Stimulated activated CD4-positive, alpha-beta T cell treated with anti-CD3 and anti-CD28 coated beads, Interleukin-15, amount 100 ng/mL, for 24 hours (primary cell): ENCODE results near the gene TTBK1.
"Not testable (repeated sequence)": the region's sequence is repeated elsewhere in the genome, so short reads cannot be mapped to it uniquely, and the experiment has no call there.

Experiments
- DNase-seq: peaks from one replicate; pipeline ENCODE4 v3.0.0-alpha.2; 2020

TTBK1 gene

DNA sequence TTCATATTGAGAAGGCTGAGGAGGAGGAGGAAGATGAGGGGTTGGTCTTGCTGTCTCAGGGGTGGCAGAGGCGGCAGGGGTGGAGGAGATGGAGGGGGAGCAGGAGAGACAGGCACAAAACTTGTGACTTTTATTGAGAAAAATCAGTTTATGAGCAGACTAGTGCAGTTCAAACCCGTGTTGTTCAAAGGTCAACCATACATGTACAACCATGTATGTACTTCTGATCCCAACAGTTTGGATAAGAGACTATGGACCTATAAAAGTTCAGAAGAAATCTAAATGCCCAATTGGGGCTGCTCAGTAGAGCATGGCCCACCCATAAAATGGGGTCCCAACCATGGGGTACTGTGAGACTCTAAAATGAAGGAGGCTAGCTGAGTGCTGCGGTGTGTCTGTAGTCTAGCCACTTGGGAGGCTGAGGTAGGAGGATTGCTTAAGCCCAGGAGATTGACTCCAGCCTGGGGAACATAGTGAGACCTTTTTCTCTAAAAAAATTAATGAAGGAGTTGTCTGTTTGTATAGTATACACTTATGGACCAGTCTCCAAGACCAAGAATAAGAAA lies 47.1 kb downstream of the TTBK1 start:
- DNase-seq = no peak

DNA sequence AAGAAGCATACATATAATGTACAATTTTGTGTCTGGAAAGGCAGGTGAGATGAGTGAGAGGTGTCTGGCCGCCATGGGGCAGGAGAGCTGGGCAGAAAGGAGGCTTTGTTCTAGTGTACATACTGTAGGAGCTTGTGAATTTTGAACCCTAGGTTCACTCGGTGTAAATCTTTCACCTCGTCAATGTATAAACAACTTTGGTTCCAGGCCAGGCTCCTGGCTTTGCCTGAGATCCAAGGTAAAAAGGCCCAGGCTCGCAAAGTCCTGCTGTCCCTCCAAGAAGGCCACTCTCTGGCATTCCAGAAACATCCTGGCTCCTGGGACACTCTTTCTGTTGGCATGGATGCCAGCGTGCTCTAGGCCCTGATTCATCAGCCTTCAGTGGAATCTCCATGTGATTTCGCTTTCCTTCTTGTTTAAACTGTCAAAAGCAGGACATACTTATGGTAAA lies 47.6 kb downstream of the TTBK1 start:
- DNase-seq = no peak

DNA sequence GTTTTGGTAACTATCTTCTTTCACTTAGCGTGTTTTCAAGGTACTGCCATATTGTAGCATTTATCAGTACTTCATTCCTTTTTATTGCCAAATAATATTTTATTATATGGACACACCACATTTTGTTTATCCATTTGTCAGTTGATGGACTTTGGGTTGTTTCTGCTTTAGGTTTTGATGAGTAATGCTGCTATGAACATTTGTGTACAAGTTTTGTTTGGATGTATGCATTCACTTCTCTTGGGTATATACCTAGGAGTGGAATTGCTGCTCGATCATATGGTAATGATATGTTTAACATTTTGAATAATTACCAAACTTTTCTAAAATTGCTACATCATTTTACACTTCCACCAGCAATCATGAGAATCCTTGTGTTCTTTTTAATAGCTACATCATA lies 48.4 kb downstream of the TTBK1 start:
- DNase-seq = no peak

DNA sequence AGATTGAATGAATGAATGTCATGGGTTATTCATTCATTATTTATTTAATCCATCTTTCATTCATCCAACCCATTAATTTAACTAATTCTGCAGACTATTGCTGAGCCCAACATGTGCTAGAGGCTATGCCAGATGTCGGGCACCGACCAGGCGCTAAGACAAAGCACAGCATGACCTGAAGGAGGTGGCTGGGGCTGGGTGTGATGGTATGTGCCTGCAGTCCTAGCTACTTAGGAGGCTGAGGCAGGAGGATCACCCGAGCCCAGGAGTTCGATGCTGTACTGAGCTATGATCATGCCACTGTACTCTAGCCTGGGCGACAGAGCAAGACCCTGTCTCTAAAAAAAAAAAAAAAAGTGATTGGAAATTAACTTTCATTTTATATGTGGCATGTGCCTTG lies 49.1 kb downstream of the TTBK1 start:
- no peak for DNase-seq

DNA sequence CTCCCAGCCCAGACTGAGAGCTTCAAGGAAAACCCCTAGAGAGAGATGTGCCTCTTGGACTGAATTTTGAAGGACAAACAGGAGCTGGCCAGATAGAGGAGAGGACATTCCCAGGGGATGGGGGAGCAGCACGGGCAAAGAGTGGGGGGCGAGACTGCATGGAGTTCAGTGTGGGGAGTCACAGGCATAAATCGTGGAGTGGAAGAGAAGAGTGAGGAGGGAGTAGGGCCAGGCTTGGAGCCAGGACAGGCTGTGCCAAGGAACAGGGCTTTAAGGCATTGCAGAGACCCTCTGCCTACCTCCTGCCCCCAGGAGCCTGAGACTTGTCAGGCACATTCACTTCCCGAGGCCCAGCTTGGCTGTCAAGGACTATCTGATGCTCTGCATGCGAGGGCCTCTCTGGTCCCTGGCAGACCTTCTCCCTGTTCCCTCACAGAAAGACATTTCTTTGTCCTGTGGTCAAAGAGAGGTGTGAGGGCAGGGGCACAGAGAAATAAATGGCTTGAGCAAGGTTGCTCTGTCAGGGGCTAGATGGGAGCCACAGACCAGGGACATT lies 49.6 kb downstream of the TTBK1 start:
- DNase-seq = no peak

DNA sequence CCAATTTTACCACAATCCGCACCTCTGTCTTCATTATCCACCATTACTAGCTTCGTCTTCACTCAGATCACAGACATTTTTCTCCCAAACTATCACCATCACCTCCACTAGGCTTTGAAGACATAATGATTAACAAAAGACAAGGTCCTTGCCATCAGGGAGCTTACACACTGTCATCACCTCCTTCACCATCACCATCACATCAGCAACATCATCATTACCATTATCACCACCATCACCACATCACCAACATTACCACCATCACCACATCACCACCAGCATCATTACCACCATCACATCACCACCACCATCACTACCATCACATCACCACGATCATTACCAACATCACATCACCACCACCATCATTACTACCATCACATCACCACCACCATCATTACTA lies 50.4 kb downstream of the TTBK1 start:
- DNase-seq = no peak

DNA sequence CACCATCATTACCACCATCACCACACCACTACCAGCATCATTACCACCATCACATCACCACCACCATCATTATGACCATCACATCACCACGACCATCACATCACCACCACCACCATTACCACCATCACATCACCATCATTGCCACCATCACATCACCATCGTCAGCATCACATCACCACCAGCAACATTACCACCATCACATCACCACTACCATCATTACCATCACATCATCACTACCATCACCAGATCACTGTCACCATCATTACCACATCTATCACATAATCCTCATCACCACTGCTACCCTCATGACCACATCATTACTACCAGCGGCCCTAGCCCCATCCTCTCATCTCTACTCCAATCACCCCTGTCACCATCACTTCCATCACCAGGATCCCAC lies 51.3 kb downstream of the TTBK1 start:
- no peak for DNase-seq

DNA sequence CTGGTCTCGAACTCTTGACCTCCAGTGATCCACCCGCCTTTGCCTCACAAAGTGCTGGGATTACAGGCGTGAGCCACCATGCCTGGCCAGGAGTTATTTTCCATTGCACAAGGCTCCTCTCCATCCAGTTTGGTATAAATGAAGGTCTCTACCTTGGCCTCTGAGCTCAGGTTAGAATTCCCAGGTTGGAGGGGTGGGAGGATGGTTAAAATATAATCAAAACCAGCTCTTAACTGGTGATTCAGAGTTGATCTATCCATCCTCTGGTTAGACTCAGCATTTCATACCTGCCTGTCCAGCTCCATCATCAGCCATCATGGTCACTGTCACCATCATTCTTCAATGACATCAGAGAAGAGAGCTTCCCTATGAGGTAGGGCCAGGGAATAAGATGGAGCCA lies 52.2 kb downstream of the TTBK1 start:
- DNase-seq = no peak

DNA sequence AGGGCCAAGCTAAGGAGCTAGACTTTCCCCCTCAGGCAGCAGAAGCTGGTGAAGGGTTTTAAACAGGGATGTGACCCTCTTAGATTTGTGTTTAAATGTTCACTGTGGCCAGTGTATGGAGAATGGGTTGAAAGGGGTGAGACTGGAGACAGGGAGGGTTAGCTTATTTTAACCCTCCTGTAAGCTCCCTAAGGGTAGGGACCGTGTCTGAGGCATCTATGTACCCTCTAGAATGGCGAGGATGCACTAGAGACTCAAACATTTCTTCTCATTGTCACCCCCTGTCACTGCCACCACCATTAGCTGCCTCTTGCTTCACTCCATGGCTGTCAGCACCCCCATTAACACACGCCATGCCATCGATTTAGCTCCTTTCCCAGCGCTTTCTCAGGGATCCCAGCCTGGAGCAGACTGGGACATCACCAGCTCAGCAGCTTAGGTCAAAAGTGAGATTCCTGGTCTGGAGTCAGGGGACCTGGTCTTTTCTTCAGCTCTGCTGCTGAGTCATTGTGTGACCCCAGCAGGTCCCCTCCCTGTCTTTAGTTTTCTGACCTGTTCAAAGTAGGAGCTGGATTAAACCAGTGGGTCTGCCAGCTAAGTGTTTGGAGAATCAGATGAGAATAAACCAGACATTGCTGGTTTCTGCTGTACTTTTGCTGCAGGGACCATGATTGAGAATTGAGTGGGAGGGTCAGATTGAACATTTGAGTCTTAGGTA lies 53.7 kb downstream of the TTBK1 start:
- DNase-seq = no peak

DNA sequence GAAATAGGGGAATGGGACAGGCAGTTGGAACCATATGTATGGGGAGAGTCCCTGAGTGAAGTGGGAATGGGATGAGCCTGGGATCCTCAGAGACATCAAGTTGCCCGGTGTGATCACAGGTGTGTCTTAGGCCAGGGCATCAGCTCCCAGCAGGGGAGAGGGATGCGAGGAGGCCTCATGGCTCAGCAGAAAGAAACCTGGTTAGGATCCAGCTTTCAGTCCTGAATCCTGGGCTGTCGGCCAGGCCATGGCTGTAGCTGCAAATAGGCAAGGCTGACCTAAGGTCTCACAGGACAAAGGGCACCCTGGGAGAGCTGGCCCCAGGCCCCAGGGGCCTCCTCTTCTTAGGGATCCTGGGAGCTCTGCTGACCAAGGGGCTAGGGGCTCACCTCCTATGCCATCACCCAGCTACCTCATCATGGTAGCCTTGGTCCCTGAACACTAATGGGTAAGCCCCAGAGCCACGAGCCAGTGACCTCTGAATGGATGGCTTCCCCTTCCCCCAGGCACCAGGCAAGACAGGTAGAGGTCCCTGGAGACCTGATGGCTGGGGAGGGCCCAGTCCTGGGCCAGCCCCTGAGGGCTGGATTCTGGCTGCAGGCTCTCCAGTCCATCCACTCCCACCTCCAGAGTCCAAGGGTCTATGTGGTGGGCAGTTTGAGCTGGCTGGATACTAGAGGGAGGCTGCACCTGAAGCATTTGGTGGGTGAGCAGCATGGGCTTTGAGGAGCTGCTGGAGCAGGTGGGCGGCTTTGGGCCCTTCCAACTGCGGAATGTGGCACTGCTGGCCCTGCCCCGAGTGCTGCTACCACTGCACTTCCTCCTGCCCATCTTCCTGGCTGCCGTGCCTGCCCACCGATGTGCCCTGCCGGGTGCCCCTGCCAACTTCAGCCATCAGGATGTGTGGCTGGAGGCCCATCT lies 54.6 kb downstream of the TTBK1 start, which contains the start of gene SLC22A7:
SLC22A7 (plus strand) TSS at position 617 of the 921 bp plus-strand sequence; CDS start at position 716, 99 bp downstream.
- no peak for DNase-seq

DNA sequence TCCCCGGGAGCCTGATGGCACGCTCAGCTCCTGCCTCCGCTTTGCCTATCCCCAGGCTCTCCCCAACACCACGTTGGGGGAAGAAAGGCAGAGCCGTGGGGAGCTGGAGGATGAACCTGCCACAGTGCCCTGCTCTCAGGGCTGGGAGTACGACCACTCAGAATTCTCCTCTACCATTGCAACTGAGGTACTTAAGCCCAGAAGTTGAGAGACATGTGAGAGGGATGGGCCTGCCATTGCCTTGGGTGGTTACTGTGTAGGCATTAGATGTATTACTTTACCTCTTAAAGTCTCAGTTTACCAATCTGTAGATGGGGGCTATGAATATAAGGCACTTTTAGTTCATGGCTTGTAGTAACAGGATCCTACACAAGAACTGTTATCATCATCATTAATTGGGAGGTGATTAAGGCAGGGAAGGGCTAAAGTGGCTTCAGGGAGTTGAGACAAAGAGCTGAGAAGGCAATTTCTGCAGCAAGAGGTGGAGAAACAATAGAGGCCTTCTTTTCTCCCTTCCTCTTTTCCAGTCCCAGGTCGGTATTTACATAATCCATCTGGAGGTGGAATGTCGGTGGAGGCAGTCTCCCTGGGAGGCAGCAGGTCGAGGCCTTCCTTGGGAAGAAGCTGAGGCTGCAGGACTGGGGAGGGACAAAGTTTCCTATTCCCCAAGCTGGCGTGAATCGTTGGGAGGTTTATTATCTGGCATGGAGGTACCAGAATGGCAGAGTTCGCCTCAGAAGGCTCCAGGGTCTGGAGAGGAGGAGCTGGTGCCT lies 55.5 kb downstream of the TTBK1 start:
- DNase-seq = no peak

DNA sequence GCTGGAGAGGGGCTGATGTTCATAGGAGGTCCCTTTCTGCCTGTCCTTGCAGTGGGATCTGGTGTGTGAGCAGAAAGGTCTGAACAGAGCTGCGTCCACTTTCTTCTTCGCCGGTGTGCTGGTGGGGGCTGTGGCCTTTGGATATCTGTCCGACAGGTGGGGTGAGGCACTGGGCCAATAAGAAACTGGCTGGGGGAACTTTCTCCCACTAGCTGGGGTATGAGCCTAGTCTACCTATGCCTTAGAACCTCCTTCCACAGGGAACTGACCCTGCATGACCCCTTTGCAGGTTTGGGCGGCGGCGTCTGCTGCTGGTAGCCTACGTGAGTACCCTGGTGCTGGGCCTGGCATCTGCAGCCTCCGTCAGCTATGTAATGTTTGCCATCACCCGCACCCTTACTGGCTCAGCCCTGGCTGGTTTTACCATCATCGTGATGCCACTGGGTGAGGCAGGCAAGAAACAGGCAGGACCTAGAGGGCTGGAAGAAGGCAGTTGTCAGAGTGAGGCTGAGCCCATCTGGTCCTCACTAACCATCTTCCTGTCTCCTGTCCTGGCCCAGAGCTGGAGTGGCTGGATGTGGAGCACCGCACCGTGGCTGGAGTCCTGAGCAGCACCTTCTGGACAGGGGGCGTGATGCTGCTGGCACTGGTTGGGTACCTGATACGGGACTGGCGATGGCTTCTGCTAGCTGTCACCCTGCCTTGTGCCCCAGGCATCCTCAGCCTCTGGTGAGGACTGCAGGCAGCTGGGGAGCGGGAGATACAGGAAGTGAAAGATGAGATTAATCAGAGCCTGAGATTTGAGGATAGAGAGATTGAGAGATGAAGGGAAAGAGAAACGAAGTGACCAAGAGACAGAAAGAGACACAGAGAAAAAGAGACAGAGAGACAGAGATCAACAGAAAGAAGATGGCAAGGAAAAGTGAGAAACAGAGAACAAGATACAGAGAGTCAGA lies 56.3 kb downstream of the TTBK1 start:
- no peak for DNase-seq

DNA sequence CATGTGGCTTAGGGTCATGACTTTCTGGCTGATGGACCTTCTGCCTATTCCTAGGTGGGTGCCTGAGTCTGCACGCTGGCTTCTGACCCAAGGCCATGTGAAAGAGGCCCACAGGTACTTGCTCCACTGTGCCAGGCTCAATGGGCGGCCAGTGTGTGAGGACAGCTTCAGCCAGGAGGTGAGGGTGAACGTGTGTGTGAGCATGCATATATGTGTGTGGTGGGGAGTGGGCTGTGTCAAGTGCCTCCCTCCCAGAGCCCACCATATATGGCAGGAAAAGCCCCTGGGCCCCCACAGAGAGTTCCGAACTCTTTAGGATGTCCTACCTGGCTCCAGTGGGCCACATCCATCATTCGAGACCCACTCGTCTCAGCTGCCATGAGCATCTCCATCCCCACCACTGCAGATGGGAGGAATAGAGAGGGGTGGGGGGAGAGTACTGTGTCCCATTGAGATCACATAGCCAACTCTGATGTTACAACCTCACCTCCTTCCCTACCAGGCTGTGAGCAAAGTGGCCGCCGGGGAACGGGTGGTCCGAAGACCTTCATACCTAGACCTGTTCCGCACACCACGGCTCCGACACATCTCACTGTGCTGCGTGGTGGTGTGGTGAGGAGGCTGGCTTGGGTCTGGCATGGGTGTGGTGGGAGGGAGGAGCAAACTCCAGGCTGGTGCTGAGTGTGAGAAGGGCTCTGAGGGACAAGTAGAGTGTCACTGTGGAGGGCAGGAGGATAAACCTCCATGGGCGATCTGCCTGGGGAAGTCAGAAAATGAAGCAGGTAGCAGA lies 58.0 kb downstream of the TTBK1 start:
- DNase-seq = no peak

DNA sequence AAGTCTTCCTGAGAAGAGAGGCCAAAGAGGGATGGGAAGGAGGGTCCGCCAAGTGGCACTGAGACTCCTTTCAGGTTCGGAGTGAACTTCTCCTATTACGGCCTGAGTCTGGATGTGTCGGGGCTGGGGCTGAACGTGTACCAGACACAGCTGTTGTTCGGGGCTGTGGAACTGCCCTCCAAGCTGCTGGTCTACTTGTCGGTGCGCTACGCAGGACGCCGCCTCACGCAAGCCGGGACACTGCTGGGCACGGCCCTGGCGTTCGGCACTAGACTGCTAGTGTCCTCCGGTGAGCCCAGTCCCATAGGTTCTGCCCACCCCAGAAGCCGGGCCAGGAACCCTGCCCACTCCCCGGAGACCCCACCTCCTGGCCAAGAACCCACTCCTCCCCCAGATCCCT lies 58.8 kb downstream of the TTBK1 start:
- no peak for DNase-seq

DNA sequence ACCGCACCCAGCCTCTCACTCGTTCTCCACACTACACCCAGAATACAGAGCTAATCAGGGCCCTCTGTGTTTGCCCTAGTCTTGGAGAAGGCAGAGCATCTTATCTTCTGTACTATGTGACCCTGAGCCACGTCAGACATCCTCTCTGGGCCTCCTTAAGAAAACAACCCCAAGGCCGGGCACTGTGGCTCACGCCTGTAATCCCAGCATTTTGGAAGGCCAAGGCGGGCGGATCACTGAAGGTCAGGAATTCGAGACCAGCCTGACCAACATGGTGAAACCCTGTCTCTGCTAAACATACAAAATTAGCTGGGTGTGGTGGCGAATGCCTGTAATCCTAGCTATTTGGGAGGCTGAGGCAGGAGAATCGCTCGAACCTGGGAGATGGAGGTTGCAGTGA lies 59.7 kb downstream of the TTBK1 start:
- DNase-seq = not testable (repeated sequence)

DNA sequence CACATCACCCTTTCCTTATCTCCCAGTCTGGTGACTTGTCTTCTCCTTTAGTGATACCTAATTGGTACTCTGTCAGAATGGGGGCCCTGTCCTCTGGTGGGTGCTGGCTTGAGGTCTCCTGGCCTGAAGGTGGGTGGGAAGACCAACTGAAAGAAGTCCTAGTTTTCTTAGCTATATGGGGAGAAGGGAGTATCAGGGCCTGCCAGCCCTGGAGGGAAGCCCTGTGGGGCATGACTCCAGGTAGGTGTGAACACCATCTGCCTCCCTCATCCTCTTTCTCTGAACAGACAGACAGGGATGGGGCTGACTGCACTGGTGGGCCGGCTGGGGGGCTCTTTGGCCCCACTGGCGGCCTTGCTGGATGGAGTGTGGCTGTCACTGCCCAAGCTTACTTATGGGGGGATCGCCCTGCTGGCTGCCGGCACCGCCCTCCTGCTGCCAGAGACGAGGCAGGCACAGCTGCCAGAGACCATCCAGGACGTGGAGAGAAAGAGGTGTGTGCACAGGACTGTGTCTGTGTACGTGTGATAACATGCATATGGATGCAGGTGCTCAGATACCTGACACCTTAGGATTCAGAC lies 60.6 kb downstream of the TTBK1 start:
- DNase-seq = no peak

DNA sequence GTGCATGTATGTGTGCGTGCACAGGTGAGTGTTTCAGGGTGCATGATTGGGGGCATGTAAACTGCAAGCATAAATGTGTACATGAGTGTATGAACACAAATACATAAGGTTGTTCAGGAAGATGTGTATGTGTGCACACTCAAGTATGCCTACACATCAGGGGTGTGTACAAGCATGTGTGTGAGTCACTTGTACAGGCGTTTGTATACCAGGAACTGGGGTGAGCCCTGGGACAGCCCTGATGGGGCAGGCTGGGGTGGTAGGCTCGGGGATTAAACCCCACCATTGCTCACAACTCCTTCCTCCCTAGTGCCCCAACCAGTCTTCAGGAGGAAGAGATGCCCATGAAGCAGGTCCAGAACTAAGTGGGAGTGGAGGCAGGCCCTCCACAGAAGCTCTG lies 61.1 kb downstream of the TTBK1 start:
- DNase-seq = no peak

DNA sequence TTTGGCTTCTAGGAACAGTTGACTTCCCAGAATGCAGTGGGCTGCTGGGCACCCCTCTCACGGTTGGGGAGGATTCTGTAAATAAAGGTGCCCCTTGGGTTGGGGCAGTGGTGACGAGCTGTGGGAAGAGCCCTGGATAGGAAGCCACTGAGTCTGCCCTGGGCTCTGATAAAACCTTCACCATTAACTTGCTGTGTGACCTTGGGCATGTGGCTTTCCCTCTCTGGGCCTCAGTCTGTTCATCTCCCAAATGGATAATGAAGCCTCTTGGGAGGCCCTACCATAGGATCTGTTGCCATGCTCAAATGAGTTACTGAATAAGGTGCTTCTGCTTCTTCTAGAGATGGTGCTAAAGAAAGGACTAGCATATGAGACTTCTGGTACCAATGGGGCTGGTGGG lies 61.6 kb downstream of the TTBK1 start:
- no peak for DNase-seq

DNA sequence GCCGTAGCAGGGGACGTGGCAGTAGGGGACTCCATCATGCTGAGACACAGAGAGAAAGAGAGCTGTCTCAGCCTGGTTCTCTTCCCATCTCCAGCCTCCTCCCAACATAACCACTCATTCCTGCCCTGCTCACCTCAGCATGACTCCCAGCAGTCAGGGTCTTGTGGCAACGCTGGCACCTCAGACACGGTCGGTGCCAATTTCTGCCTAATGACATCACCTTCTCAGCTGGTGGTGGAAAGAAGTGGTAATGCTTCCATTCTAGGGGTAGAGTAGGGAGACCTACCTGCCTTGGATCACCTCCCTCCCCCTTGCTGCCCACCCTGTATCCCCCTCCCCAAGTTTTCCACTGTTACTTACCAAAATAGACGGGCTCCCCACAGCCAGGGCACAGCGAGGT lies 62.8 kb downstream of the TTBK1 start:
- no peak for DNase-seq

DNA sequence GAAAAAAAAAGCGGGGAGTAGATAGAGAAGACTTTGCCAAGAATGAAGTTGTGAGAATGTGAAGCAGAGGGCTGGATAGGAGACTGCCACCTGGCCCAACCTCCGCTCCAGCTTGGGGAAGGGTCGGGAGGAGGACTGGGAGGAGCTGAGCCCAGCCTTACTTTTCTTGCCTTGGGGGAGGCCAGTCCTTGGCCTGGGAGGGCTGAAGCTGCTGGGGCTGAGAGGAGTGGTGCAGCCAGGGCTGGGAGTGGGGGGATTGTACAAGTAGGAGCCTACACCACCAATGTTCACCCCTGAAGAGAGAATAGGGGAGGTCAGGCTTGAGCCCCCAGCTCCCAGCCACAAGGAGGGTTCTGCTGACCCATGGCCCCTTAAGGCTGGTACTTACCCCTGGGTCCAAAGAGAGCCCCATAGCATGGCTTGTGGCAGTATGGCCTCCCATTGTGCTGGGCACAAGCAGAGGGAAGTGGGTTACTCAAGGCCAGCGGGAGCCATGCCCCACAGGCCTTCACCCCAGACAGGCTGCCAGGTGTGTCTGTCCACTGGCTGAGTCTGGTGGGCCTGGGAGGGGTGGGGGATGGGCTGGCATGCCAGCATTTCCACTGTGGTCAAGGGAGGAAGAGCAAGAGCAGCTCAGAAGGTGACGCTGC lies 64.3 kb downstream of the TTBK1 start:
- DNase-seq = no peak
